Measurements from ENCODE around the gene CBFA2T3.

Gene CBFA2T3

GRCh38 chr16:88939972-88940861, 36.8 kb downstream of the CBFA2T3 start:
- Histone ChIP-seq H2AFZ (peak overlapping the region; percentile 66), H3K9ac (no peak overlapping the region), H3K4me1 (no peaks in the 10 kb centered on the region), H3K9me3 (ENCODE audit: control insufficient read depth, low read length) (no peaks in the 10 kb centered on the region), H3K4me3 (ENCODE audit: low read depth, low read length) (peak overlapping the region; percentile 31), H3K27me3 (ENCODE audit: control insufficient read depth, insufficient read depth, low read length) (no peaks in the 10 kb centered on the region), H3K4me2 (ENCODE audit: low read length) (peak overlapping the region; percentile 53), H3K79me2 (no peaks in the 10 kb centered on the region), H3K36me3 (ENCODE audit: control insufficient read depth, insufficient read depth, low read length) (no peaks in the 10 kb centered on the region), H3K27ac (peak overlapping the region; percentile 11)
- TF ChIP-seq CTCF (IDR thresholded peaks at IDR 0.05), result no peak

- H3K27ac ChIP-seq, result peak overlapping the region; percentile 11
- H3K27me3 ChIP-seq (ENCODE audit: control insufficient read depth, insufficient read depth, low read length), result no peaks in the 10 kb centered on the region
- no peaks in the 10 kb centered on the region for H3K4me1 ChIP-seq
- no peaks in the 10 kb centered on the region for H3K79me2 ChIP-seq
- H3K4me3 ChIP-seq (ENCODE audit: low read depth, low read length), result no peak overlapping the region
- H3K9me3 ChIP-seq (ENCODE audit: control insufficient read depth, low read length), result no peaks in the 10 kb centered on the region
- no peaks in the 10 kb centered on the region for H3K36me3 ChIP-seq (ENCODE audit: control insufficient read depth, insufficient read depth, low read length)
- no peak for TF ChIP-seq CTCF (IDR thresholded peaks at IDR 0.05)
- H3K9ac ChIP-seq, result no peak overlapping the region
- H2AFZ ChIP-seq, result no peak overlapping the region
- H3K4me2 ChIP-seq (ENCODE audit: low read length), result peak overlapping the region; percentile 18
Measured at GRCh38 chr16:88939245-88939971, 37.6 kb downstream of the CBFA2T3 start.

GRCh38 chr16:88938777-88939244, 38.2 kb downstream of the CBFA2T3 start:
- Histone ChIP-seq H3K4me2 (ENCODE audit: low read length) (no peak overlapping the region), H3K79me2 (no peaks in the 10 kb centered on the region), H3K36me3 (ENCODE audit: control insufficient read depth, insufficient read depth, low read length) (no peaks in the 10 kb centered on the region), H3K27me3 (ENCODE audit: control insufficient read depth, insufficient read depth, low read length) (no peaks in the 10 kb centered on the region), H3K9ac (no peak overlapping the region), H2AFZ (no peak overlapping the region), H3K4me1 (no peaks in the 10 kb centered on the region), H3K27ac (no peak overlapping the region), H3K4me3 (ENCODE audit: low read depth, low read length) (no peak overlapping the region), H3K9me3 (ENCODE audit: control insufficient read depth, low read length) (no peaks in the 10 kb centered on the region)
- TF ChIP-seq CTCF (IDR thresholded peaks at IDR 0.05), result no peak

GRCh38 chr16:88938119-88938776, 38.8 kb downstream of the CBFA2T3 start:
- no peak overlapping the region for H2AFZ ChIP-seq
- no peaks in the 10 kb centered on the region for H3K79me2 ChIP-seq
- H3K4me3 ChIP-seq (ENCODE audit: low read depth, low read length), result no peak overlapping the region
- no peak overlapping the region for H3K9ac ChIP-seq
- no peaks in the 10 kb centered on the region for H3K9me3 ChIP-seq (ENCODE audit: control insufficient read depth, low read length)
- H3K27me3 ChIP-seq (ENCODE audit: control insufficient read depth, insufficient read depth, low read length), result no peaks in the 10 kb centered on the region
- no peaks in the 10 kb centered on the region for H3K36me3 ChIP-seq (ENCODE audit: control insufficient read depth, insufficient read depth, low read length)
- no peak overlapping the region for H3K27ac ChIP-seq
- TF ChIP-seq CTCF (IDR thresholded peaks at IDR 0.05), result no peak
- no peaks in the 10 kb centered on the region for H3K4me1 ChIP-seq
- H3K4me2 ChIP-seq (ENCODE audit: low read length), result no peak overlapping the region

All from parathyroid adenoma (tissue), 2 donors.